NCI-H1436 treated with DMSO at 0.1 percent for 48 hours (cell line): ENCODE data around the gene FHAD1.

Experiments
- DNase-seq: peaks from one replicate; lab custom pipeline; 2025; lab: John Stamatoyannopoulos, UW

Gene FHAD1

GRCh38 chr1:15246960-15247614 lies at the start of gene FHAD1:
Gene FHAD1, plus strand, starts transcription at chr1:15247223. Its CDS starts 4,562 bp downstream, at chr1:15251785.
- DNase-seq = no peak

- DNase-seq = no peak
These were observed 49.2 kb upstream of the FHAD1 start for GRCh38 chr1:15197591-15198447.

DNA sequence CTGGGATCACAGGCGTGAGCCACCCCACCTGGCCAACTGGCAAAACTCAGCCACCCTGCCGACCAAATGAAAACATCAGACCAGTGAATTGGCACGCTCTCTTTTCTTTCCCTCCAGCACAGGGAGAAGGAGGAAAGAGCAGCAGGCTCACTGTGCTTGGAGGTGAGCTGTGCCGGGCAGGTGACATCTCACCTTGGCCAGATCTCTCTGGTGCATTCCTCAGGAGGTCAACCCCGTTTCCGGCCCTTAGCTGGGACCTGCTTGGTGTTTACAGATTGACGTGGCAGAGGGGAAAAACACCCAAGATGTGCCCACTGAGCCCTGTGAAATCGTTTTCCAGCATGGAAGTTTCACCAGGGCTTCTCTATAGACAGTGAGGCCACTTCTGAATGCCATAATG lies 48.3 kb upstream of the FHAD1 start:
- no peak for DNase-seq

- no peak for DNase-seq
These were observed 45.8 kb upstream of the FHAD1 start for GRCh38 chr1:15201221-15201620.

DNA sequence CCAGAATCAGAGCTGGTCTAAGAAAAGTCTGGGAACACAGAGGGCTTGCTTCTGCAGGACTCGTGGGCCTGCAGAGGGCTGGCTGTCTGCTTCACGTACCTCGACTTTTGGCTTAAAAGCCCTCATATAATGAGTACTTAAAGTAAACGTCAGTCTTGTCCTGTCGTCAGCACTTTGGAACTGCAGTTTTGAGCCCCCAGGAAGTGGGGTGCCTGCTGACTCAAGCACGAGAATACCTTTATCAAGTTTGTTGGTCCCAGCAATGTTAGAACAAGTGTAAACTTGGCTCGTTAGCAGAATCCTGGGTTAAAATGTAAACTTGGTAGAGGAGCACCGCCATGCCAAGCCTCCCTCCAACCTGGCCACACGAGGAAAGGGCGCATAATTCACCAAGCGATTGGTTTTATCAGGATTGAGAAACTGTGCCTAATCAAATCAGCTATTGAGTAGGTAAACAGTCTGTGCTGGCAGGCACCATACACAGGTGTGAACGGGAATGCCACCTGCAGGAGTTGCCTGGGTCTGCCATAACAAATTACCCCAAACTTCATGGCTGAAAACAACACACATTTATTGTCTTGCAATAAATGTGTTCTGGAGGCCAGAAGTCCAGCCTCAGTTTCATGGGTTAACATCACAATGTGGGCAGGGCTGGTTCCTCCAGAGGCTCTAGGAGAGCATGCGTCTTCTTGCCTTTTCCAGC lies 45.0 kb upstream of the FHAD1 start:
- no peak for DNase-seq

DNA sequence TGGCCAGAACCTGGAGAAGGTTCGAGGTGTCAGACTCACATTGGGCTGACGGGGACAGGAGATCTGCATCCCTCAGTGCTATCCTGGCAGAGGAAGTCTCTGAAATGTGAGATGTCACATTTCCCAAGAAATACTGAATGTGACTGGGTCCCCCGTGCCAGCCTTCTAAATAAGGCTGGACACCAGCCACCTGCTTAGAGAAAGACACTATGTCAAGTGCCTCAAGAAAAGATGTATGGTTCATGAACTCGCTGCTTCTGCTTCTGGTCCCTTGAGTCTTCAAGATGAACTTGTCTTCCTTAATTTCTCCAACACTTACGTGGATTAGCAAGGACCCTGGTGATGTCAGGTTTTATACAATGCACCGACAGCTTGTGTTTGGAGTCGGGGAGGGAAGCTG lies 42.1 kb upstream of the FHAD1 start:
- DNase-seq = no peak

GRCh38 chr1:15205586-15206346 lies 41.3 kb upstream of the FHAD1 start:
- no peak for DNase-seq

- DNase-seq = no peak
These were observed 40.5 kb upstream of the FHAD1 start for GRCh38 chr1:15206418-15207030.

GRCh38 chr1:15207031-15207828 lies 39.8 kb upstream of the FHAD1 start:
- DNase-seq = no peak

DNA sequence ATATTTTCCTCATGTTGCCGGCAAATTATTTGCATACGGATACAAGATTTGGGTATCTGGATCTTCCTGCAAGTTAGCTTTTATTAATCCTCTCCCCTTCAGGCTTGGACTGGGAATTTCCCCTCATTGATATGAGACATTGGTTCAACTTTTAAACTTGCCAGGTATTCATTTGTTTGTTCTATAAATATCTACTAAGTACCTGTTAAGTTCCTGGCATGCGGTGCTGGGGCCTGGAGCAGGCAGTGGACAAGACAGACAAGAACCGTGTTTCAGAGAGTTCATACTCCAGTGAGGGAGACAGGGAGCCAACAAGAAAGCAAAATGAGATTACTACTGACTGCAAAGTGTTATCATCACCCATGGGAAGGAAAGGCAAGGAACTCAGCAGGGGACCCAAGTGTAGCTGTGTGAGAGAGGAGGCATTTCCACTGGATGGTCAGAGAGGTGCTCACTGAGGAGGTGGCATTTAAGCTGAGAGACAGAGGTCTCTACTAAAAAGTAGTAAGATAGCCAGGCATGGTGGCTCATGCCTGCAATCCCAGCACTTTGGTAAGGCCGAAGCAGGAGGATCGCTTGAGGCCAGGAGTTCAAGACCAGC lies 39.1 kb upstream of the FHAD1 start:
- no peak for DNase-seq

GRCh38 chr1:15210651-15211375 lies 36.2 kb upstream of the FHAD1 start:
- no peak for DNase-seq

DNA sequence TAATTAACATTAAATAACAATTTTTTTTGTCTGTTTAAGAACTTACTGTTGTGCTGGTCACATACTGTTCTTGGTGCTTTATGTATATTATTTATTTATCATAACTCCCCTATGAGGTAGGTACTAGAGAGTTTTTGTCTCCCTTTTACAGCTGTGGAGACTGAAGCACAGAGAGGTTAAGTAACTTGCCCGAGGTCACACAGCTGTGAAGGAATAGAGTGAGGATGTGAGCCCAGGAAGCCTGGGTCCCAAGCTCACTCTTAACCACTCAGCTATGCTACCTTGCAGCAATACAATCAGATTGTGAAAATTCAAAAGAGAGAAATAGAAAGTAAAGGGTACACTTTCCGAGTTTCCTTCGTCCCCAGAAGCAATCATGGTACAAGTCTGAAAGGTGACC lies 35.6 kb upstream of the FHAD1 start:
- no peak for DNase-seq

- no peak for DNase-seq
These were observed 34.6 kb upstream of the FHAD1 start for GRCh38 chr1:15212216-15212953.

DNA sequence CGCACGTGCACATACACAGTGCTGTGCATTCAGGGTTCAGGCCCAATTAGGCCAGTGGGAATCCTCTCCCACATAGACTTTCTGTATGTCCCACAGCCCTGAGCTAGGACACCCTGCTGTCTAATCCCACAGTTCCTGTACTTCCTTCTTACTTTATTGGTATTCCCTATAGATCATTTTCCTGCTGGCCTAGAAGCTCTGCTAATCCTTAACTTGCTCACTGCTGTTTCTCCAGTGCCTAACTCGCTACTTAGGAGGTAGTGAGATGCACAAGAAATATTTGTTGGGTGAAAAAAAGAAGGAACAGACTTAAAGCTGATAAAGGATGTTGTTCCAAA lies 34.1 kb upstream of the FHAD1 start:
- DNase-seq = no peak

DNA sequence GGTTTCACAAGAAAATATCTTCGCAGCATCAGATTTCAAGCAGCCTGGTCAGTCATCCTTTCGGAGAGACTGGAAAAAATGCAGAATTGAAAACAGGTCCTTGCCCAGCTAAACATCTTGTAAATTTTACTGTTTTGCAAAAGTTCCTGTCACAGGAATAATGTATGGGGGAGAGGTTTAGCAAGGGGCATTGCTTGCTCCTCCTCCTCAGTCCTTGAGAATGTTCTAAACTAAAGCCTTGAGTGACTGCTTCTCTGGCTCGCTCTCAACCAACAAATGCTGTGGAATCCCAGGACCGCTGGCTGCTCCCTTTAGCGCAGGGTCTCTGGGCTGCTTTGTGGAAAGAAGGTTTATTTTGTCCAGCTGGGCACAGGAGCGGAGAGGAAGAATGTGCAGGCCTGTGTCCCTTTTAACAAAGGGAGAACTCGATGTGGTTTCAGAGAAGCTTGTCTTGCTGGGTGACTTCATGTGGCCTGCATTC lies 33.6 kb upstream of the FHAD1 start:
- DNase-seq = no peak

DNA sequence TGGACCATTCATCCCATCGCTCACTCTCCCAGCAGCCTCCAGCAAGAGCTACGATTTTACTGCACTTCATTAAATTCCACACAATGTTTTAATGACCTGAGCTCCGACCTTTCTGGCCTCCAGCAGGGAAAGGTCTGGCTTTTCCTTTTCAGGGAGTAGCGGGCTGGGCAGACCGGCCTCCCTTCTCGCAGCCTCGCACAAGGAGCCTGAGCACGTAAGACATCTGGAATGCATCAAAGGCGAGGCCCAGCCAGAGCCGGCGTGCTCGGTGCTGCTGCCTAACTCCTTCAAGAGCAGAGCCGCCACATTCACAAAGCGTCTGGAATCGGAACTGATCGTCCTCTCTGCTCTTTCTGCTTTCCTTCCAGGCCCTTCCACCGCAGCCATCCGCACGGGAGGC lies 32.5 kb upstream of the FHAD1 start:
- no peak for DNase-seq

GRCh38 chr1:15215116-15215515 lies 31.9 kb upstream of the FHAD1 start:
- DNase-seq = no peak

DNA sequence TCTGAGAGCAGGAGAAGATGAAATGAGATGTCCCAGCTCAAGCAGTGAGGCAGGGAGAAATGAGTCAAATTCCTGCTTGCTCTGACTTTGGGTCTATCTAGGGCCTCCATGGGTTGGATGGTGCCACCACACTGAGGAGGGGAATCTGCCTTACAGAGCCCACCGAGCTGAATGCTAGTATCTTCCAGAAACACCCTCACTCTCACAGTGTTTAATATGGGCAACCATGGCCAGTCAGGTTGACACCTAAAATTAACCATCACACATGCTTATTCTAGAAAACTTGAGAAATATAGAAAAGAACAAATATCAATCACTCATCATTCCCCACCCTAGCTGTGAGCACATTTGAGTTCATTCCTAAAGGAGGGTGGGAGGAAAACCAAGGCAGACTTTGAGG lies 29.4 kb upstream of the FHAD1 start:
- no peak for DNase-seq
